ENCODE results near the gene TMEM263. TPM values are rescaled to one million over a fixed set of nuclear protein-coding genes. Genes with fewer than 3 reads are reported as not detected.
A peak's percentile ranks its signal among the peaks of the same experiment; 100 is the strongest.

TMEM263 gene
- total and polyA plus RNA-seq, 9 of the 15 experiments (the other 6 are each of a cell fraction or from before 2014, with no cell fraction given) = 12.6 to 36.7 (median 24.4) TPM

GRCh38 chr12:106955377-106956047, at the start of gene TMEM263 (continued):
- TF ChIP-seq ZNF431 (CRISPR knock-in tag; IDR thresholded peaks at IDR 0.05) (0 out of 2 replicates have a peak, but pooled peaks have one; percentile 43), CREM (IDR thresholded peaks at IDR 0.05; ENCODE audit: low read depth) (peak; percentile 84), CHD4 (IDR thresholded peaks at IDR 0.05; ENCODE audit: insufficient read depth, insufficient replicate concordance, low read depth, low read length, poor library complexity, severe bottlenecking) (no peak), IFI16 (CRISPR knock-in tag; IDR thresholded peaks at IDR 0.05) (no peak), MGA (IDR thresholded peaks at IDR 0.05) (peak; percentile 92; the same call in 1 of the 2 replicates), CTCF (IDR thresholded peaks at IDR 0.05 in 2 of 3, conservative IDR thresholded peaks at IDR 0.05 in 1 of 3; ENCODE audit: insufficient read depth in 2 of 3, low read depth in 1 of 3, low read length in 3 of 3) (0 out of 6 replicates have a peak, but pooled peaks of 1 of the 3 experiments have one; percentile 13), SNAPC5 (CRISPR knock-in tag; IDR thresholded peaks at IDR 0.05) (no peak), JUNB (CRISPR knock-in tag; conservative IDR thresholded peaks at IDR 0.05) (no peak), IRF2 (CRISPR knock-in tag; IDR thresholded peaks at IDR 0.05) (no peak), EP400 (IDR thresholded peaks at IDR 0.05) (peak; percentile 72; the same call in 1 of the 2 replicates), TBP (optimal IDR thresholded peaks at IDR 0.05; ENCODE audit: low read depth, low read length) (peak; percentile 78), ILF3 (IDR thresholded peaks at IDR 0.05; ENCODE audit: borderline replicate concordance) (peak; percentile 71; the same call in 1 of the 2 replicates), NONO (IDR thresholded peaks at IDR 0.05; ENCODE audit: low read depth in 2 of 2, low read length in 1 of 2) (peak; percentile 92 to 95; a peak in 3 of 4 replicates)
